ENCODE data around the gene JPH2.

JPH2 gene

DNA sequence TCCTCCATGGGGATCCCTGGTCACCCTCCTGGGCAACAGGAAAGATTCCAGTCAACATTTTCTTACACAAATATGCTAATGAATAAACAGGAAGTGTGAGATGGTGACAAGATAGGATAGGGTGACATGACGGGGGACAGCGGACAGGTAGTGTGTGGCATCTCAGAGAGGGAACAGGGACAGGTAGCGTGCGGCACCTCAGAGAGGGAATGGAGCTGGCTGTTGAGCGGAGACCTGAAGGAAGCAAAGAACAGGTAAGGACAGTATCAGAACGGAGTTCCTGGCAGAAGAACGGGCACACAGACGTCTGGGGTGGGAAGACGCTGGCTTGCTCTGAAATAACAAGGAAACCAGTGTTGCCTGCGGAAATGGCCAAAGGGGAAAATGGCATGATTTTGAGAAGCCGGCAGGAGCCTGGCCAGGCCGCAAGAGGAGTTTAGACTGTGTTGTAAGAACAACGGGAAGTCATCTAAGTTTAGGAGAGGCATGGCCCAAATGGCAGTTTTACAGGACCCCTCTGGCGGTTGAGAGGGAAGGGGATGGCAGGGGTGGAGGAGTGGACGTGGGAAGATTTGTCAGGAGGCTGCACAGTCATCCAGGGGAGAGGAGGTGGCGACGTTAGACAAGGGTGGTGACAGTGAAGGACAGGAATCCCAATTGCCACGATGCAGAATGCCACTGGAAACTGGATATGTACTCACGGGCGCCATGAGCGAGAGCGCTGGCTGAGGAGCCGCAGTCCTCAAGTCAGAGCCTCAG, 111.6 kb downstream of the JPH2 start:
- DNase-seq (ENCODE audit: low read depth), result no peak

- peak; percentile 48 for DNase-seq (ENCODE audit: low read depth)
These were observed 112.5 kb downstream of the JPH2 start for GRCh38 chr20:44074252-44075151.

DNA sequence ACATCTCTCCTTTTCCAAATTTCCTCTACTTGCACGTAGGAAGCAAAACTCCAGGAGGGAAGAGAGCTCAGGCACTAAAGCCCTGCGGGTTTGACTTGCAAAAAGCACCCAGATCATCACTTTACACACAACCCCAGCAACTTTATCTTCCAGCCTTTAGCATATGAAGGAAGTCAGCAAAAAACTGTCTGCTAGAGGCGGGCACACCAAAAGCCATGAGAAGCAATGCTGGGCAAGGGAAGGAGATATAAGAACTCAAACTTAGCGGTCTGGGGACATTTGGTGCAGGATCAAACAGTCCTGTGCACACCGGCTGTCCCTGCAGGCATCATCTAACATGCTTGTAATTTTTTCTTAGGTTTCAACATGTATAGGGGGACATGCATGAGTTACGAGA, 113.3 kb downstream of the JPH2 start:
- no peak for DNase-seq (ENCODE audit: low read depth)

DNA sequence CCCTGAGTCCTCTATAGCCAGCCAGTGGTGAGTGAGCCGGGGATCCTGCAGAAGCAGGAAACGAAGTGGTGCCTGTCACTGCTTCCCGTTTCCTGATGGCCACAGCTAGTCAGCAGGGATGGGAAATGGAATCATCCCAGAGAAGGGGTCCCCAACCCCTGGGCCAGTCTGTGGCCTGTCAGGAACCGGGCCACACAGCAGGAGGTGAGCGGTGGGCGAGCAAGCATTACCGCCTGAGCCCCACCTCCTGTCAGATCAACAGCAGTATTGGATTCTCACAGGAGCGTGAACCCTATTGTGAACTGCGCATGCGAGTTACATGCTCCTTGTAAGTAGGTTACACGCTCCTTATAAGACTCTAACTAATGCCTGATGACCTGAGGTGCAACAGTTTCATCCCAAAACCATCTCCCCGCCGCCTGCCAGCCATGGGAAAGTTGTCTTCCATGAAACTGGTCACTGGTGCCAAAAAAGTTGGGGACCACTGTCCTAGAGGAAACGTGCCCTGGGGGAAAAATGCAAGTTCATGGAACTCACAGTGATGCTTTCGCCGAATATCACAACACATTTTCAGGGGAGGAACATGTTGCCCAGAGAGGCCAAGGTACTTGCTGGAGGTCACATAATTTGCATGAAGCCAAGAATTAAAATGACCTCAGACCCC, 113.8 kb downstream of the JPH2 start:
- DNase-seq (ENCODE audit: low read depth), result no peak

GRCh38 chr20:44072384-44072783, 114.6 kb downstream of the JPH2 start:
- no peak for DNase-seq (ENCODE audit: low read depth)

GRCh38 chr20:44071526-44072111, 115.4 kb downstream of the JPH2 start:
- DNase-seq (ENCODE audit: low read depth), result no peak

GRCh38 chr20:44071057-44071456, 115.9 kb downstream of the JPH2 start:
- DNase-seq (ENCODE audit: low read depth), result no peak

DNA sequence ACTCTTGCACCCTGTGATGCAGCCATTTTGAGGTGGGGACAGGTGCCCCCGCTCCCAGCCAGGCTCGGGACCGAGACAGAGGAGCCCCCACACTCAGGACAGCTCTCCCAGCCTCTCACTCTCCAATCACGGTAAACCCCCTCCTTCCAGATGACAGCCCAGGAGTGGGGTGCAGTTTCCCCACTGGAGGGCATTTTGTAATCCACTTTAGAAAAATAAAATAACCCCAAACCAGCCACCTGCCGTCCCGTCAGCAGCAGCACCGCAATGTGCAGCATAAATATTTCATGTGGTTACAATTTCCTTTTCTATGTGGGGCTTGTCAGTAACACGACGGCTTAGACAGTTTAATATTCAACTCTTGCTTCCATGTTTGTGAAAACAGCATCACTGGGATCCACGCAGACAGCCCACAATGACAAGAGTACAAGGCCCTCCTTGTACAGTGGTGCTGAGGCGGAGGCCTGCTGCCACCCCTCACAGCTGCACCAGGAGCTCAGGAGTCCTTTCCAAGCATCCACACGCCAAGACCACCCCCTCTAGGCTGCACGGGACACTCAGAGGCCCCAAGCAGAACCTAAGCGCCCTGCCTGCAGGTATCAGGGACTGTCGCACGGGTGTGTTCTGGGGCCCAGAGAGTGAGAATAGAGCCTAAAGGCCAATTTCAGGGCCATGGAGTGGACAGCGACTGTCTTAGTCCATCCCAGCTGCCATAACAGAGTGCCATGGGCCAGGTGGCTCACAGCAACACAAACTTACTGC, 116.7 kb downstream of the JPH2 start:
- no peak for DNase-seq (ENCODE audit: low read depth)

- no peak for DNase-seq (ENCODE audit: low read depth)
These were observed 117.6 kb downstream of the JPH2 start for GRCh38 chr20:44069203-44070011.

DNA sequence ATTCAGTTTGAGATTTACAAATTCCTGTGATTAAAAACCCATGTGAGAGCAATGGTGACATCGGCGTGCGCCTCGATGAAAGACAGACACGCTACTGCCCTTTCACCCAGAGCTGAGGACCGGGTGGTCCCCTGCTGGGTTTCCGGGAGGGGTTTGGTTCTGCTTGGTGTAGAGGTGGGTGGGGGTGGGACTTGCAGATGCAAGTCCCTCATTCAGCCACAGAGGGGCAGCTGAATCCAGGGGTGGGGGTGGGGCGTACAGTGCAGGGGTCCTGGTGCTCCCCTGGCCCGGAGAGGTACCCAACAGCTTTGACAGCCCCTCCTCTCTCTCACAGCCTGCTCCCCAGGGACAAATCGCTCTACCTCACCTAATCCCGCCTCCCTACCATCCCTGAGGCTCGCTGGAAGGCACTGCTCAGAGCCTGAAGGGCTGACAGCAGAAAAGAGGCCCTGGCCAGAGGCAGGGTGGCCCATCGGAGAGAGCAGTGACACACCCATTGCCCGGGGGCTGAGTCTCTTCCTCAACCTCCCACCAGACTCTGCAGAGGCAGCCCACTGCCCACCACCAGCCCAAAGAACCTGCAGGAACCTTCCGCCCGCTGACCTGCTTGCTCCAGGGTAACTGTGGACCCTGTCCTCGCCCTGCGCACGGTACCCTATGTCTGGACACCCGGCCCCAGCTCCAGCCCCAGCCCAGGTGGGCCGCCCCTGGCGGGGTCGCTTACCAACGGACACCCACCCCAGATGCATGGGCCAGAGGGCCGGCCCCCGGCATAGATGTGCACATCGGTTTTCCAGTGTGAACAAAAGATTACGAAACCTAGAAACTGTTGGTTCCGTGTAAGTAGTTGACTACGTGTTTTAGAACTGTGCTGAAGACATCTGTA, 118.4 kb downstream of the JPH2 start:
- DNase-seq (ENCODE audit: low read depth), result no peak

DNA sequence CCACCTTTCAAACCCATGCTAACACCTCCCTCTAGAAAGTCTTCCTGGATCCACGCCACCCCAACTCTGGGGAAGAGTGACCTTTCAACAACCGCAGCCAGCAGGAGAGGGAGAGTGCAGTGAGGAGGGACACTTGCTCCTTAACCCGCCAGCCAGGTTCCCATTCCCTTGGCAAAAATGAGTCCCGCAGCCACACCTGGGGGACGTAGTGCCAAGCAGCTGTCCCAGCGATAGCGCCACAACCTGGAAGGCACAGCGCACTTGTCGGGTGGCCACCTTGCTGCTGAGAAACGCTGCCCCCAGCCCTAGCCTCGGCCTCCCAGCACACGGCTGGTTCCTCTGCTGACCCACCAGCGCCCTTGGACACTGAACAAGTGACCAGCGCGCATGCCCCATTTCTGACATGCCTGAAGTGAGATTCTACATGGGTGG, 119.3 kb downstream of the JPH2 start:
- DNase-seq (ENCODE audit: low read depth), result no peak

GRCh38 chr20:44066645-44067606, 120.1 kb downstream of the JPH2 start:
- no peak for DNase-seq (ENCODE audit: low read depth)

GRCh38 chr20:44065401-44066340, 121.3 kb downstream of the JPH2 start:
- no peak for DNase-seq (ENCODE audit: low read depth)

DNA sequence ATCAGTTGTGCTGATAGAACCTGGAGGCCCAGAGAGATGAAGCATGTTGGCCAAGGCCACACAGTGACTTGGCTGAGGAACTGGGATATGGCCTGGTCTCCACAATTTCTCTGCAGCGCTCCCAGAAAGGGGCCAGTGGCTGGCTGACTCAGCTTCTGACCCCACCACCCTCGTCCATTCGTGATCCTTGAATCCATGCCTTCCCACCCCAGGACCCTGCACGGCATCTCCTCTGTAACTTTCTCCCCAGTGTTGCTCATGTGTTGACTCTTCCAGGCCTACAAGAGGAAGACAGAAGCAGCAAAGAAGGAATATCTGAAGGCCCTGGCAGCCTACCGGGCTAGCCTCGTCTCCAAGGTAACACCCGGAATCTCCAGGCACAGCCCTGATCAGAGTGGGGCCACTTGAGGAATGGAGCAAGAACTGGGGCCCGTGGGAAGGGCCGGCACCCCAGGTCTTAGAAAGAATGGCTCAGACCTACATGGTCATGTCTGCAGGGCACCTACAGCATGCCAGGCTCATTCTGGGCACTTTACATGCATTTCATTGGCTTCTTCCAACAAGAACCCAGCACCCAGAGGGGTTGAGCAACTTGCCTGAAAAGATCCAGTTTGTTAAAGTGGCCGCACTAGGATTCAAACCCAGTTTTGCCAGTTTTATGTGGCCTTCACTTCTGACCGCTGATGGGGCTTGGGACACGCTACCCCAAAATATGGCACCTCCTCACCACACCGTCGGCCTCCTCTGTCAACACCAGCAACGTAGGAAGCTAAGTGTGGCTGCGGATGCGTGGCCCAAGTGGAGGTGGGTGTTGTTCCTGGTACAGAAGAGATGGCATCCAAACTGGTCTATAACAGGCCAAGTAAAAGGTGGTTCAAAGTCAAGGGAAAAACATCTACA, 122.2 kb downstream of the JPH2 start:
- no peak for DNase-seq (ENCODE audit: low read depth)

All from stromal cell of bone marrow (primary cell).